HG02588 (cell line): Measurements from ENCODE around the gene MEF2D.

Source experiments
- ATAC-seq: cut with Tn5 transposase; IDR thresholded peaks from one replicate; pipeline ENCODE4 v1.9.1; 2021; ENCODE audit warnings: mild to moderate bottlenecking, moderate library complexity; ENCODE audit not compliant: unreplicated experiment

The MEF2D gene

GRCh38 chr1:156471496-156472490 is 28.8 kb downstream of the MEF2D start:
- ATAC-seq: no peak

- ATAC-seq: no peak
These were observed 30.1 kb downstream of the MEF2D start for GRCh38 chr1:156470473-156470872.

GRCh38 chr1:156468693-156469345 is 31.8 kb downstream of the MEF2D start:
- ATAC-seq: no peak

DNA sequence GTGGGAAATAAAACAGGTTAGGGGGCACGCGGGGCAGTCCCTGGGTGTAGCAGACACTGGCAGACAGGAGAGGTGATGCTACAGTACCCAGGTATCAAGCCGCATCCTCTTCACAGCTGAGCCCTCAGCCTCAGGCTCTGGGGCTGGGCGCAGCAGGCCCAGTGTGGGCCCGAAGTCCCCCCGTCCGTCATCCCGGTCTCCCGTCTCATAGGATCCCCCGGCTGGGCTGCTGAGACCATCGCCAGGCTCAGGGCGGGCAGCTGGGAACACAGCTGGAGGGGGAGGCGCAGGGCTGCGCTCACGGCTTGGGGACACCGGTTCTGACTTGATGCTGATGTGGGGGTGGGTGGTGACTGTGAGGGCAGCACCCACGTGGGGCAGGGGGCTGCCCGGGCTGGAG is 32.7 kb downstream of the MEF2D start:
- no peak for ATAC-seq

DNA sequence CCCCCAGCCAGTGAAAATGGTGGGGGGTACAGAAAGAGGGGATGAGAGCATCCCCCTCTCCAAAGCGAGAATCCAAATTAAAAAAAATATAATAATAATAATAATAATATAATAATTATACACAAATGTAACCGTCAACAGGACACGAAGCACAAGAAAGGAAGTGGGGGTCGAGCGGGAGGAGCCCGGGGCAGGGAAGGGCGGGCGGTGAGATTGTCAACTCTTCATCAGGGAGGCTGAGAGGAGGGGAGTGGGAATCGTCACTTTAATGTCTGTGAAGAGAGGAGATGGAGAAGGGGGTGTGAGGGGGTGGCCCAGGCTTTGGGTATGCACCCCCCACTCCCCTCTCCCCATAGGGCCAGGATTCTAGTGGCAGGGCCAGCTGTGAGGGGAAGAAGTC is 33.2 kb downstream of the MEF2D start:
- ATAC-seq: no peak

DNA sequence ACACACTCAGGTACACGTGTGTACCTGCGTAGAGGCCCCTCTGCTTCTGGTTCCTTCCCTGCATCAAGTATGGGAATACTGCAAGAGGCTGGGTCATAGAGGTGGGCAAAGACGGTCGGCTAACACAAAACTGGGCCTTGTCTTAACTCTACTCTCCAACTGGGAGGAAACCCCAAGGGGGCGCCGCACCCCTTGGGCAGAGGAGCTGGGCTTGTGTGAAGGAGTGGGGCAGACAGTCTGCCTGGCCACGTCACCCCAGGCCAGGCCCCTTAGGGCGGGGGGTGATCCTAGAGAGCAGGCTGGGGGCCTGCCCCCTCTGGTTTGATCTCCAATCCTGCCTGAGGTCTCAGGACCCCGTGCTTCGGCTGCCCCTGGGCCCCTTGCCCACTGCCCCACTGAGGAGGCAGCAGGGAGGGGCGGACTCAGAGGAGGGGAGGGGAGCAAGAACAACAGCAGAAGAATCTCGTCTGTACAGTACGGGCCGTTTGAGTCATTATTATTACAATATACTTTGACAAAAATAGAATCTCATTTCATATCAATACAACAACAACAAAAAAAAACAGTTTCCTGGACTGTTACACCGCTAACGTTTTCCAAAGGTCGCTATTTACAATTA is 34.7 kb downstream of the MEF2D start:
- no peak for ATAC-seq

DNA sequence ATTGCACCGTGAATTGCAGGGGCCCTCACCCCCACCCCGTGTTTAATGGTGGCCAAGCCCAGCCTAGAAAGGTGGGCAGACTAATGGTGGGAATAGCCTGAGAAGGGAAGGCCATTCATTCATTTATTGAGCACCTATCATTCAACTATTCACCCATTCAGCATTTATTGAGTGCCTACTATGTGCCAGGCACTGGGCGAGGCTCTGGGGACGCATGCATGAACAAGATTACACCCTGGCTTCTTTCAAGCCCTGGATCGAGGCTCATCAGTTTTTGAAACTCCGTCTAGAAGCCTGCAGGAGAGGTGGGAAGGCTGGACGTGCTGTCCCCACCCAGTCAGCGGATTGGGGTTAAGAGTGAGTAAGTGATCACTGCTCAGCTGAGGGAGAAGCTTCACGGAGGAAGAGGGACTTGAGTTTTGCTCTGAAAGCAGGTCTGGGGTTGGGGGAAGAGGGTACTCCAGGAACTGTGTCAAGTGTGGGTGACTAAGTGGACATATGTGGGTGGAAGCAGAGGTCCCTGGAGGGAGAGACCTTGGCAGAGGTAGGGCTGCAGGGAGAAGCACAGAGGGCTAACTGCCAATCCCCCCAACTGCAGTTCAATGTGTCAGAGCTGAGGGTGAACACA is 35.6 kb downstream of the MEF2D start:
- no peak for ATAC-seq

GRCh38 chr1:156464335-156464734 is 36.2 kb downstream of the MEF2D start:
- ATAC-seq: no peak

DNA sequence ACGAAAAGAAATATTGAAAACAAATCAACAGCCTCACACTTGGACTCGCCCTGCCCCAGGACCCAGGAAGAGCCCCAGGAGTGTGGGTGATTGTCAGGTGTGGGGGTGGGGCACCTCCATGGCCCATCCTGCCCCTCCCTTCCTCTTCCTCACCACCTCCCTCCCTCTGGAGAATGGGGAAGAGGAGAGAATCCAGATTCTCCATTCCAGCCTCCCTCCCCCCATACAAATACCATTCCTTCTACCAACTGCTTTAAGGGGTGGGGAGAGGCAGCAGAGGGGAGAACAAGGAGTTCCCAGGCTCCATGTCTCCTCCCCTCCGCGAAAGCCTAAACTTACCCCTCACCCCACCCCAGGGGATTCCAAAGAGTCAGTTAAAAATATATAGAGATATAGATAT is 36.7 kb downstream of the MEF2D start:
- no peak for ATAC-seq

- no peak for ATAC-seq
These were observed 37.4 kb downstream of the MEF2D start for GRCh38 chr1:156462954-156463795.

DNA sequence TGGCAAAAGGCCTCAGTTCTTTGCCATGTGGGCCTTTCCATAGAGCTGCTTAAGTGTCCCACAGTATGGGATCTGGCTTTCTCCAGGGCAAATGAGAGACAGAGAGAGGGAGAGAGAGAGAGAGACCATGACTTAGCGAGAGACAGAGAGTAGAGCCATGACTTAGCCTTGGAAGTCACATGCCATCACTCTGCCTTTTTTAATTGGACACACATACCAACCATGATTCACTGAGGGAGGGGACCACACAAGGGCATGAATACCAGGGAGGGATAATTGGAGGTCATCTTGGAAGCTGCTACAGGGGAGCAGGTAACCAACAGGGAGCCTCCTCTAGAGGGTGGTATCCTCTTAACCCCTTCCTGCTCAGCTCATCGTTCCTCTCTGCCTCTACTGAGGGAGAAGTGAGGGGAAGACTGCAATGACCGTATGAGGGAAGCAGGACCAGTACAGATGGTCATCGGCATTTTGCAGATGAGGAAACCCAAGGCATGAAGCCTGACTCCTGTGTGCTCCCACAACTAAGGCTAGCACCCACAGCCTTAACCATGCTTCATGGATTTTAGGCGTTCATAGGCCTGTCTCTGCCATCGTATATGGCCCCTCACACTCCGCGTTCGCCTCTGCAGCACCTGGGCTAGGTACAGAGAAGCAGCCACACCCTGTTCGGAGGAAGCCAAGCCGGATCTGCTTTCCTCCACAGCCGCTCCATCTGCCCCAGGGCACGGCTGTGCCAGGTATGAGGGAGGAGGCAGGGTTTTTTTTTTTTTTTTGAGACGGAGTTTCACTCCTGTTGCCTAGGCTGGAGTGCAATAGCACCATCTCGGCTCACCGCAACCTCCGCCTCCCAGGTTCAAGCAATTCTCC is 38.6 kb downstream of the MEF2D start:
- no peak for ATAC-seq

GRCh38 chr1:156461109-156461508 is 39.5 kb downstream of the MEF2D start:
- no peak for ATAC-seq

GRCh38 chr1:156460525-156460924 is 40.0 kb downstream of the MEF2D start:
- ATAC-seq: no peak

DNA sequence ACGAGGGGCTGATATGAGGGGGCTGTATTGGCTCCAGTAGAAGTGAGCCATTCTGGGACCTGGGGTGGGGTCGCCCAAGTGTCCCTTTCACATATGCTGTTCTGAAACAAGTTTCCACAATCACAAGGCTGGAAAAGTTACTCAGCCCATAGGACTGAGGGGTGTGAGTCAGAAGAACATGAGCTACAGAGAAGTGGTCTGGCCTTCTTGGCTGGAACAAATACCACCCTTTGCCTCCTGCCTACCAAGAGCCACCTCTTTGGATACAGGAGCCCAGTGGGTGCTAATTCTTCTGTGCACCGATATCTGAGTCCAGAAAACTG is 42.4 kb downstream of the MEF2D start:
- no peak for ATAC-seq

DNA sequence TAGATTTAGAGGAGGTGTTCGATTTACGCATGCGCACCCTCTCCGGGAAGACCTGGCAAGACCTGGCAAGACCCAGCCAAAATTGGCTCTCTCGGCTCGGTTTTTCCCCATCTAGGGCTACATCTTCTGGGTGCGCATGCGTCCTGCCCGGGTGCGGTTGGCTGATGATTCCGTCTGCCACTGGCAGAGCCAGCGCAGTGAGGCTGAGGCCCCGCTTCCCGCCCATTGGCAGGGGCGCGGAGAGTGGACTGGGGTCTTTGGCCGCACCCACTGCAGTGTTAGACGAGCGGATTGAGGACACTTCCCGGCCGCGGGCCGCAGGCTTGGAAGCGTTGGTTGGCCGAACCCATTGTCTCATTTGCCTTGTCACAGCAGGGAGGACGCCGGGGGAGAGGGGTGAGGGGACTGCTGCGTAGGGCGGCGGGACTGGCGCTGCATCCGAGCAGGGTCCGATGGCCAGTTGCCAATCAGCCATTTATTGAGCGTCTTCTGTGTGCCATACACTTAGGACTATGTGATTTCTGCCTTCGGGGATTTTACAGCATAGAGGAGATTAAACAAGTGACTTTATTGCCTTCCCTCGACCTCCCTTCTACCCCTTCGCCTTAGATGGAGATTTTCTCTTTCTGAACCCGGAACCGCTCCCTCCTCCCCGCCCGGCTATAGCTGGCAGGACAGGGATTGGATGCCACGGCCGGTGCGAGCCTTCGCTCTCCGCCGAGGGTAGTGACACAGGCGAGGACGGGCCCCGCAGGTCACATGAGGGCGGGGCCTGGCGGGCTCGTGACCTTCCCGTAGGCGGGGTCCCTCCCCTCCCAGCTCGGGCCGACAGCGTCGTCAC is 43.7 kb downstream of the MEF2D start:
- peak; percentile 76 for ATAC-seq

DNA sequence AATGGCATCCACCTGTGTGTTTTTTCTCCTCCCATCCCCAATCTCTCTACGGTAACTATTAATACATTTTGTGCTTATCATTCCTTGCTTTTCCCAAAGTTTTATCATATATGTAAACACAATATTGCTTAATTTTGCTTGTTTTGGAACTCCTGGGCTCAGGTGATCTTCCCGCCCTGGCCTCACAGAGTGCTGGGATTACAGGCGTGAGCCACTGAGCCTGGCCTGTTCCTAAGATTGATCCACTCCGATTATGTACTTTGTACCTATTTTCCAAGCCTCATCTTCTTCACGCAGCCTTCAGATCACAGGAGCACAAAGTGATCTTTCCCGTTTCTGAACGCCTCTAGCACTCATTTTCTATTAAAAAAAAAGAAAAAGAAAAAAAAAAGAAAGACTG is 45.2 kb downstream of the MEF2D start:
- no peak for ATAC-seq

- ATAC-seq: no peak
These were observed 47.7 kb downstream of the MEF2D start for GRCh38 chr1:156452907-156453306.

DNA sequence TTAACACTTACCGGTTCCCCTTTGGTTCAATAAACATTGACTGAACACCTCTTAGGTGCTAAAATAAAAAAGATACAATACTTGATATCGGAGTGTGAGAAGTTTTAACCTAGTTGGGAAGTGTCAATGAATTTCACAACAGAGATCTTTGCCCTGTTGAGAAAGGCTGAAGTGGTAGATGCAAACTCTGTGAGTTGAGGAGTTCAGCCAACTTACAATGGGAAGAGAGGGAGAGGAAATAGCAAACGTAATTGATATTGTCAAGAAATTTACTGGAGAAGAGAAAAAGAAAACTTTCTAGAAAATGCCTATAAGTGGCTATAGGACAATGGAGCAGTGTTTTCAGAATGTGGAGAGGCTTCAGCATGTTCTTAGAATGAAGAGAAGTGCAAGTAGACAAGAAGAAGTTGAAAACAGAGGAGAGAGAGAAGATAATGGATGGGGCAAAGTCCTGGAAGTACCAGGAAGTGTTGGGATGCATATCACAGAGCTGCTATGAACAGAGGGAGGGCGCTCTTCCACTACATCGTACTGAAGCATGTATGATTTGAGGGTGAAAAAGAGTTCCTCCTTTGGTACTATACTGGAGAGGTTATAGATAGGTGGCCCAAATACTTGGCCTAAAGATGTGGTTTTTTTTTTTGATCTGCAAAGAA is 48.9 kb downstream of the MEF2D start:
- no peak for ATAC-seq
